ENCODE data around the gene ALDH6A1.

ALDH6A1 gene

DNA sequence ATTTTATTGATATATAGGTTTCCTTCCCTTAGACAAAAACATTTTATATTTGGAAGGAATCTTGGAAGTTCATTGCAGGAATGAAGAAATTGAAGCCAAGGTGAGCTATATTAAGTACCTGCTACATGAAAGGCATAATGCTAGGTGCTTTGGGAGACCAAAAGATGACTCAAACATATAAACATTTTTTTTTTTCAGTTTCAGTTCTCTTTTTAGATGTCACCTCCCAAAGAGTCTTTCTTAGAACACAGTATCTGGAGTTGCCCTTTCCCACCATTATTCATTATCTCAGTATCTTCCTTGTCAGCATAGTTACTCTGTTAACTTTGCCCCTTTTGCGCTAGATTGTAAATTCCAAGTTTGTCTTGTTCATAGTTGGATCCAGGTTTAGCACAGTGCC lies 1.6 kb upstream of the ALDH6A1 start:
- no peak overlapping the region for H4K8ac ChIP-seq (ENCODE audit: low read depth, low read length)
- H3K79me2 ChIP-seq (ENCODE audit: control insufficient read depth, insufficient read depth, low read length, poor library complexity): peaks cover 1% of the 10 kb centered on the region
- no peak overlapping the region for H2BK12ac ChIP-seq (ENCODE audit: low read length)
- H3K23ac ChIP-seq (ENCODE audit: low read length): no peak overlapping the region
- H2AFZ ChIP-seq (ENCODE audit: insufficient read depth, low read length, poor library complexity): no peak overlapping the region
- no peaks in the 10 kb centered on the region for H3K36me3 ChIP-seq (ENCODE audit: control insufficient read depth in 1 of 2, insufficient read depth in 2 of 2, low read length in 2 of 2)
- no peaks in the 10 kb centered on the region for H3K9me3 ChIP-seq (ENCODE audit: insufficient read depth, low read depth, low read length)
- H3K18ac ChIP-seq (ENCODE audit: low read length): no peak overlapping the region
- DNase-seq: no peak
- no CpG with 5 or more reads among the region's 1 CpG for WGBS (ENCODE audit: extremely low coverage, insufficient coverage, insufficient read length)
- H3K79me1 ChIP-seq (ENCODE audit: low read length): peaks cover 4% of the 10 kb centered on the region
- no peak overlapping the region for H2BK5ac ChIP-seq (ENCODE audit: low read depth, low read length, poor library complexity)
- no peaks in the 10 kb centered on the region for H3K27me3 ChIP-seq (ENCODE audit: insufficient read depth, low read length)
- H3K4me1 ChIP-seq (ENCODE audit: control insufficient read depth in 1 of 2, insufficient read depth in 2 of 2, low read length in 2 of 2): peaks cover 0 to 2% of the 10 kb centered on the region in 2 experiments
- H3K4ac ChIP-seq (ENCODE audit: low read depth, low read length): no peak overlapping the region
- H4K91ac ChIP-seq (ENCODE audit: low read depth, low read length): no peak overlapping the region
- H3K27ac ChIP-seq (ENCODE audit: low read depth, low read length): no peak overlapping the region
- H2BK120ac ChIP-seq (ENCODE audit: insufficient read depth, low read length, poor library complexity): no peak overlapping the region
- no peak overlapping the region for H2AK5ac ChIP-seq (ENCODE audit: low read length)
- no peak overlapping the region for H3K14ac ChIP-seq (ENCODE audit: low read length)
- H3K4me3 ChIP-seq (ENCODE audit: low read depth, low read length): no peak overlapping the region
- no peak overlapping the region for H4K12ac ChIP-seq (ENCODE audit: low read depth, low read length)
- H3K9ac ChIP-seq (ENCODE audit: low read length): no peak overlapping the region
- H3K4me2 ChIP-seq (ENCODE audit: low read length): no peak overlapping the region

DNA sequence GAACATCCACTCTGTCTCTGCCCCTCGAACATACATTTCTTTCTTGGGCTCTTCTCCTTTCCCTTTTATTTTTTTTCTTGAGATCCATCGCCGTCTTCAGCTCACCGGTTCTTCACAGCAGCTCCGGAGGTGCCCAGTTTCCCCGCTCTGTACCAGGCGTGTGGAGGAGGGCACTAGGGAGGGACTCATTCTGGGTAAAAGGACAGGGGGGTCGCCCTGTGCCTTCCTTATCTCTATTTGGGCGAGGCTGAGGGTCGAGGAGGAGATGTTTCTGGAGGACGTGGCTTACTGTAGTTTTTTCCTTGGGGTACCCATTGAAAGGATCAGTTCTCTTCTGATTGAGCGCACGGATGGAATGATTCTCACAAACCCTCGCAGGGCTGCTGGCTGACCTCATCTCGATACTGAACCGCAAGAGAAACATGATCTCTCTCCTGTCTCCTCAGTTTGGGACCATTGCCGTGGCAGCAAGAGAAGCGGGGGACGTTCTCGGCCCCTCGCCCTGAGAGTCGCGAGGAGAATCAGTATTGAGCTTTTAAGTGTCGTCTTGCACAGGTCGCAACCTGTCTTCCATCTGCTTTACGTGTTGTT lies 889 bp upstream of the ALDH6A1 start:
- peak overlapping the region; percentile 81 for H3K4me3 ChIP-seq (ENCODE audit: low read depth, low read length)
- H3K23ac ChIP-seq (ENCODE audit: low read length): no peak overlapping the region
- peak overlapping the region; percentile 46 for H4K91ac ChIP-seq (ENCODE audit: low read depth, low read length)
- no peaks in the 10 kb centered on the region for H3K9me3 ChIP-seq (ENCODE audit: insufficient read depth, low read depth, low read length)
- peaks cover 1% of the 10 kb centered on the region for H3K79me2 ChIP-seq (ENCODE audit: control insufficient read depth, insufficient read depth, low read length, poor library complexity)
- H3K18ac ChIP-seq (ENCODE audit: low read length): peak overlapping the region; percentile 59
- H3K27me3 ChIP-seq (ENCODE audit: insufficient read depth, low read length): no peaks in the 10 kb centered on the region
- peak overlapping the region; percentile 47 for H3K14ac ChIP-seq (ENCODE audit: low read length)
- H3K27ac ChIP-seq (ENCODE audit: low read depth, low read length): no peak overlapping the region
- peak overlapping the region; percentile 55 for H4K8ac ChIP-seq (ENCODE audit: low read depth, low read length)
- peak; percentile 1 to 5 for DNase-seq
- H3K4me1 ChIP-seq (ENCODE audit: control insufficient read depth in 1 of 2, insufficient read depth in 2 of 2, low read length in 2 of 2): peaks cover 0 to 2% of the 10 kb centered on the region in 2 experiments
- H3K36me3 ChIP-seq (ENCODE audit: control insufficient read depth in 1 of 2, insufficient read depth in 2 of 2, low read length in 2 of 2): no peaks in the 10 kb centered on the region
- H2AFZ ChIP-seq (ENCODE audit: insufficient read depth, low read length, poor library complexity): peak overlapping the region; percentile 89
- H3K79me1 ChIP-seq (ENCODE audit: low read length): peaks cover 4% of the 10 kb centered on the region
- no peak overlapping the region for H2AK5ac ChIP-seq (ENCODE audit: low read length)
- no peak overlapping the region for H2BK12ac ChIP-seq (ENCODE audit: low read length)
- peak overlapping the region; percentile 47 for H2BK120ac ChIP-seq (ENCODE audit: insufficient read depth, low read length, poor library complexity)
- H3K4ac ChIP-seq (ENCODE audit: low read depth, low read length): no peak overlapping the region
- peak overlapping the region; percentile 67 for H4K12ac ChIP-seq (ENCODE audit: low read depth, low read length)
- H3K4me2 ChIP-seq (ENCODE audit: low read length): peak overlapping the region; percentile 98
- peak overlapping the region; percentile 82 for H3K9ac ChIP-seq (ENCODE audit: low read length)
- no peak overlapping the region for H2BK5ac ChIP-seq (ENCODE audit: low read depth, low read length, poor library complexity)
- no CpG with 5 or more reads among the region's 26 CpGs for WGBS (ENCODE audit: extremely low coverage, insufficient coverage, insufficient read length)

DNA sequence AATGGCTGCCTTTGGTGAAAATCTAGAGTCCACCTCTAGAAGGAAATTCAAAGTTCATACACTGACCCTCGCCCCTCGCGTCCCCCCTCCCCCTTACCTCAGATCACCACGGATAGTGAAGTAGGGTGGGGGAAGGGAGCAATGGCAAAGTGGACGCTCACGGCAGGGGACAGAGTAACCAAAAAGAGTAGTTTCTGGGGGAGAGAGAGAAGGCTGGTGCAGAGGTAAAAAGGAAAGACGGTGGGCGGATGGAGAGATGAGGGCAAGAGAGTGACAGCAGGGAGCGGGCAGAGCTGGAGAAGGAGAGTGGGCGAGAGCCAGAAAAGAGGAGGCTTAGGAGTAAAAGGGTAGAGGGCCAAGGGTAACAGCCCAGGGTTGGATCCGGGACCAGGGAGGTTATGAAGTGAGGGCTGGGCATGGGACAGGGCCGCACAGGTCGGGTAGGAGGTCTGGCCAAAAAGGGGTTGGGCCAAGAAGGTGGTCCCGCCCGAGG lies 423 bp downstream of the ALDH6A1 start:
- Histone ChIP-seq H3K79me1 (ENCODE audit: low read length) (peaks cover 4% of the 10 kb centered on the region), H3K9me3 (ENCODE audit: insufficient read depth, low read depth, low read length) (no peaks in the 10 kb centered on the region), H2BK5ac (ENCODE audit: low read depth, low read length, poor library complexity) (no peak overlapping the region), H3K27ac (ENCODE audit: low read depth, low read length) (peak overlapping the region; percentile 35), H4K91ac (ENCODE audit: low read depth, low read length) (peak overlapping the region; percentile 10), H3K23ac (ENCODE audit: low read length) (no peak overlapping the region), H3K18ac (ENCODE audit: low read length) (peak overlapping the region; percentile 52), H3K27me3 (ENCODE audit: insufficient read depth, low read length) (no peaks in the 10 kb centered on the region), H3K14ac (ENCODE audit: low read length) (peak overlapping the region; percentile 67), H3K79me2 (ENCODE audit: control insufficient read depth, insufficient read depth, low read length, poor library complexity) (peaks cover 1% of the 10 kb centered on the region), H3K4ac (ENCODE audit: low read depth, low read length) (no peak overlapping the region), H3K4me1 (ENCODE audit: control insufficient read depth in 1 of 2, insufficient read depth in 2 of 2, low read length in 2 of 2) (peaks cover 0 to 2% of the 10 kb centered on the region in 2 experiments), H2BK120ac (ENCODE audit: insufficient read depth, low read length, poor library complexity) (no peak overlapping the region), H2AFZ (ENCODE audit: insufficient read depth, low read length, poor library complexity) (peak overlapping the region; percentile 83), H2BK12ac (ENCODE audit: low read length) (no peak overlapping the region), H4K8ac (ENCODE audit: low read depth, low read length) (peak overlapping the region; percentile 75), H3K9ac (ENCODE audit: low read length) (peak overlapping the region; percentile 28), H3K4me2 (ENCODE audit: low read length) (peak overlapping the region; percentile 88), H3K36me3 (ENCODE audit: control insufficient read depth in 1 of 2, insufficient read depth in 2 of 2, low read length in 2 of 2) (no peaks in the 10 kb centered on the region), H3K4me3 (ENCODE audit: low read depth, low read length) (peak overlapping the region; percentile 79), H2AK5ac (ENCODE audit: low read length) (no peak overlapping the region), H4K12ac (ENCODE audit: low read depth, low read length) (peak overlapping the region; percentile 5)
- no peak for DNase-seq
- WGBS (ENCODE audit: extremely low coverage, insufficient coverage, insufficient read length): no CpG with 5 or more reads among the region's 15 CpGs

DNA sequence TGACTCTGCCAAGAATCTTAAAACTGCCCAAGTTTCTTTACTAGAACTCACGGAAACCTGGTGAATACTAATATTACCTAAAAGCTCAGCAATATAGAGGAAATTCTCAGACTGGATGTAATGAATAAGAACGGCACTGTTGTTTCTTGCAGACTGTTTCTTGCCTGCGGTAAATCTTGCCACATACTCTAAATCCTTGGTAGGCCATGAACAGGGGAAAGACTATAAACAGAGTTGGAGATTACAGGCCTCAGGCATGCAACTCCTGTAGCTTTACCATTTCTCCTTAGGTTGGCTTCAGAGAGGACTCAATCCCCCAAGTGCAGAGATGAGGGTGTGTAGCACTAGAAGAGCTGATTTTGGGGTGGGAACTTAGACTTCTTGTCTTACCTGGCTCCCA lies 1.1 kb downstream of the ALDH6A1 start:
- H3K79me2 ChIP-seq (ENCODE audit: control insufficient read depth, insufficient read depth, low read length, poor library complexity): peaks cover 1% of the 10 kb centered on the region
- no CpG with 5 or more reads among the region's 3 CpGs for WGBS (ENCODE audit: extremely low coverage, insufficient coverage, insufficient read length)

More for the DNA sequence above, 1.1 kb downstream of the ALDH6A1 start:
- no peak overlapping the region for H2AFZ ChIP-seq (ENCODE audit: insufficient read depth, low read length, poor library complexity)
- H3K36me3 ChIP-seq (ENCODE audit: control insufficient read depth in 1 of 2, insufficient read depth in 2 of 2, low read length in 2 of 2): no peaks in the 10 kb centered on the region
- H3K27ac ChIP-seq (ENCODE audit: low read depth, low read length): no peak overlapping the region
- H2BK120ac ChIP-seq (ENCODE audit: insufficient read depth, low read length, poor library complexity): no peak overlapping the region
- H3K27me3 ChIP-seq (ENCODE audit: insufficient read depth, low read length): no peaks in the 10 kb centered on the region
- no peak overlapping the region for H2BK5ac ChIP-seq (ENCODE audit: low read depth, low read length, poor library complexity)
- H3K4me2 ChIP-seq (ENCODE audit: low read length): peak overlapping the region; percentile 88
- DNase-seq: no peak
- no peak overlapping the region for H3K23ac ChIP-seq (ENCODE audit: low read length)
- no peak overlapping the region for H3K18ac ChIP-seq (ENCODE audit: low read length)
- H4K91ac ChIP-seq (ENCODE audit: low read depth, low read length): no peak overlapping the region
- H3K9ac ChIP-seq (ENCODE audit: low read length): no peak overlapping the region
- H3K4me3 ChIP-seq (ENCODE audit: low read depth, low read length): no peak overlapping the region
- H3K9me3 ChIP-seq (ENCODE audit: insufficient read depth, low read depth, low read length): no peaks in the 10 kb centered on the region
- no peak overlapping the region for H2AK5ac ChIP-seq (ENCODE audit: low read length)
- no peak overlapping the region for H3K14ac ChIP-seq (ENCODE audit: low read length)
- peaks cover 4% of the 10 kb centered on the region for H3K79me1 ChIP-seq (ENCODE audit: low read length)
- H3K4ac ChIP-seq (ENCODE audit: low read depth, low read length): no peak overlapping the region
- no peak overlapping the region for H4K12ac ChIP-seq (ENCODE audit: low read depth, low read length)
- H2BK12ac ChIP-seq (ENCODE audit: low read length): no peak overlapping the region
- H3K4me1 ChIP-seq (ENCODE audit: control insufficient read depth in 1 of 2, insufficient read depth in 2 of 2, low read length in 2 of 2): peaks cover 0 to 2% of the 10 kb centered on the region in 2 experiments
- no peak overlapping the region for H4K8ac ChIP-seq (ENCODE audit: low read depth, low read length)
